HG03060 (cell line): Measurements from ENCODE around the gene PYGL.
"Not testable (repeated sequence)": the region's sequence is repeated elsewhere in the genome, so short reads cannot be mapped to it uniquely, and the experiment has no call there.

Source experiments
- ATAC-seq: cut with Tn5 transposase; IDR thresholded peaks from one replicate; pipeline ENCODE4 v1.9.1; 2021; ENCODE audit warnings: low read depth, moderate number of reproducible peaks; ENCODE audit not compliant: unreplicated experiment

PYGL gene

GRCh38 chr14:50955373-50956043, 11.2 kb upstream of the PYGL start:
- no peak for ATAC-seq

GRCh38 chr14:50954811-50955372, 10.6 kb upstream of the PYGL start:
- ATAC-seq, result no peak

GRCh38 chr14:50953502-50953901, 9.2 kb upstream of the PYGL start:
- ATAC-seq, result no peak

DNA sequence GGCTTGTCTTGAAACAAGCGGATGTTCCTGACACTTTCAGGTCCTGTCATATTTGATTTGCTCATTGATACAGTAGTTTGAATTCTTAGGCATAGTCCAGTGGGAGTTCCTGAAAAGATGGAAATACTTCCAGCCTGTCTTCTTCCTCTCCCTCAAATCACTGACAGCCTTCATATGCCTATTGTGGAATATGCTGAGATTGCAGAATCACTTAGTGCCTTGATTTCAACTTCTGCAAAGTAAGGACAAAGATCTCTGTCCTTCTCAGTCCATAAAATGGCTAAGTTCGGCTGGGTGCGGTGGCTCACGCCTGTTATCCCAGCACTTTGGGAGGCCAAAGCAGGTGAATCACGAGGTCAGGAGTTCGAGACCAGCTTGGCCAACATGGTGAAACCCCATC, 6.7 kb upstream of the PYGL start:
- no peak for ATAC-seq

DNA sequence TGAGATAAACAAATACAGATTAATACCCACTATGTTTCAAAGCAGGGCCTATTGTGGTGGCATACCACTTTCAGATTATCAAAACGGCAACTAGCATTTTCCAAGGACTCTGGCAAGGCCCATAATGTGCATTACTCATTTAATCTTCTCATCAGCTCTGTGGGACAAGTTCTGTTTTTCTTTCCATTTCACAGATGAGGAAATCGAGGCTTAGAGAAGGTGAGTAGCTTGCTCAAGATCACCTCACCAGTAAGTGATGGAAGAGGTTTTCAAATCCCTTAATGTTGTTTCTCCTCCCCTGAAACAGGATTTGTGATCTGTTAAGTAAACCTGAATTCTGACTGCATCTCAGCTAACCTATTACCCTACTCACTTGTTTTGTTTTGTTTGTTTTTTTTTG, 3.9 kb upstream of the PYGL start:
- no peak for ATAC-seq

GRCh38 chr14:50947446-50947845, 3.2 kb upstream of the PYGL start:
- ATAC-seq, result no peak

DNA sequence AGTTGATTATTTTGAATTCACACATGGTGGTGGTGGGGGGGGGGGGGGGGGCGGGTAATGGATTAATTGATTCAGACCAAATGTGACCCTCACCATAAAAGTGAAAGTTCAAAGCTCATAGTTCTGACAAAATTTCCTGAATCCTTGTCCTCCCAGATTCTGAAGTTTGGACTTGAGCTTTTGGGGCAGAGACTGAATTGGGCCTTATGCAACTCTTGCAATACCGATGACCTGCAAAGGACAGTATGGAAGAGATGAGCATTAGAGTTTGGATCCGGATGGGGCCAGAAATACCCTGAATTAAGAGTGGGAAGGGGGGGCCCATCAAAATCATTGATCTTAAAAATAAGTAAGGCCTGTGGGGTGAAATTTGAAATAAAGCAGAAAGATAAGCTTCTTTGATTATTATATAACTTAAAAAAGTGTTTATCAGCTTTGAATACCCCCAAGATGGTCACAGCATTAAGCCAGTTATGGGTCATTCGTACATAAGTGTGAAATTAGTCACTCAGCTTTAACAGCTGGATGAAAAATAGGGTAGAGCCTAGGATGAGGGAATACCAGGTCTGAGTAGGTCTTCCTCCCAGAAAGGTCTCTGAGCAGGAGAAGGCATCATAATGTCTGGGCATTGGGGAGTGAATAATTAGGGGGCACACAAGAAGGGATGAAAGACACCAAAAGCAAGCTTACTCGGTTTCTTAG, 2.1 kb upstream of the PYGL start:
- no peak for ATAC-seq

DNA sequence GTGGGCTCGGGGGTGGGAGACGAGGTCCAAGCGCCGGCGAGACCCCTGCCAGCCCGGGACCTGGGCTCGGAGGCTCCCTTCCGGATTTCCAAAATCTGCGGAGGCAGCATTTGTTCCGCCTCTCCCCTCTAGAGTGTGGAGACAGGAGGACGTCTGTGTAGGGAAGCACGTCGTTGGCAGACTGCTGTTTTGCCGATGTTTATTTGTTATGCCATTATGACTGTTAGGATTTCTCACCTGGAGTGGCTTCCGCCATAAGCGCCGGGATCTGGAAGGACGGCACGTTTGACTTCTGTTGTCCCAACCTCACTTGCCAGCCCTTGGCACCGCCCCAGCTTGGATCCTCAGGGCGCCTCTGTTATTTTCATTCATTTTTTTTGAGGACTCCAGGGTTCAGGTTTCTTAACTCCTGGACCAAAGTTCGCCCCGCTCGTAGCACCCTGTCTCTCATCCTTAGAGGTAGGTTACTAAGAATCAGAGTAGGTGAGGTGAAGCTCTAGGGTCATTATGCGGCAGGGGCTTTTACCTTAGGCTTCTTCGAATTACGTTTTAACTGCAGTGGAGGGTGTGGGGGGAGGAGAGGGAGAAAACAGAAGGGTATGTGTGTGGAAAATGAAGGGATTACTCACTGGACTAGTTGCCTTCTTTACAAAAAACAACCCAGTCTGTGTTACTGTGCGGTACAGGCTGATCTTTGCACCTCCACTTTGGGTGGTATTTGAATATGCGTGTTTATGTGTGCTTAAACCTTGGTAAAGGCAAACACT, 547 bp upstream of the PYGL start:
- ATAC-seq, result no peak

GRCh38 chr14:50943261-50943942, 881 bp downstream of the PYGL start:
- no peak for ATAC-seq

GRCh38 chr14:50941638-50942037, 2.6 kb downstream of the PYGL start:
- not testable (repeated sequence) for ATAC-seq

- ATAC-seq, result no peak
Measured at GRCh38 chr14:50941151-50941550, 3.1 kb downstream of the PYGL start.

DNA sequence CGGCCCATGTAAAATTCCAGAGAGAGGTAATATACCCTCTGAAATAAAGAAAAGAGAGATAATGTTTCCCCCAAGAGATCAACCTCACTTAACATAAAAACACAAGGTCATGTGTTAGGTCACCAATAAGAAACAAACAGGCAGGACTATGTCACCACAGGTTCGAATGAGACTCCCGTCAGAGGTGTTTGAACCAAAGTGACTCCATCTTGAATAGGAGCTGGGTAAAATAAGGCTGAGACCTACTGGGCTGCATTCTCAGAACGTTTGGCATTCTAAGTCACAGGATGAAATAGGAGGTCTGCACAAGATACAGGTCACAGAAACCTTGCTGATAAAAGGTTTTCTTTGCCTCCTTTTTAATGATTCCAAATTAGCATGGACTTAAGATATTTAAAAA, 6.5 kb downstream of the PYGL start:
- no peak for ATAC-seq

DNA sequence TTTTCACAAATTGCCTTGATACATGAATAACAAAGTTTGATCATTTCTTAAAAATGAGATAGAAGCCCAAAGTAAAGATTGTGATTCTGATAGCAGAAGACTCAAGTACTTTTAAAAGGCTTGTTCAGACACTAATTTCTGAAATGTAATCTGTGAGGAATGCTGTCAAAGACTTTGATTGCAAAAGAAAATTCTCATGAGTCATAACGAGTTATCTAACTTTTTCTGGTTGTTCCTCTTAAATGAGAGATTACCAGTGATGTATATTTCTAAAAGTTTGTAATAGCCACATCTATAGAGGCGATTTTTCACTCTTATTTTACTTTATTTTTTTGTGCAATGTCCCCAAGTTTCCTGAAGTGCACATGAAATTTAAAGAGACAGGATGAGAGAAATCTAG, 7.0 kb downstream of the PYGL start:
- no peak for ATAC-seq

- ATAC-seq, result no peak
Measured at GRCh38 chr14:50936882-50937281, 7.4 kb downstream of the PYGL start.

GRCh38 chr14:50936016-50936340, 8.3 kb downstream of the PYGL start:
- no peak for ATAC-seq

DNA sequence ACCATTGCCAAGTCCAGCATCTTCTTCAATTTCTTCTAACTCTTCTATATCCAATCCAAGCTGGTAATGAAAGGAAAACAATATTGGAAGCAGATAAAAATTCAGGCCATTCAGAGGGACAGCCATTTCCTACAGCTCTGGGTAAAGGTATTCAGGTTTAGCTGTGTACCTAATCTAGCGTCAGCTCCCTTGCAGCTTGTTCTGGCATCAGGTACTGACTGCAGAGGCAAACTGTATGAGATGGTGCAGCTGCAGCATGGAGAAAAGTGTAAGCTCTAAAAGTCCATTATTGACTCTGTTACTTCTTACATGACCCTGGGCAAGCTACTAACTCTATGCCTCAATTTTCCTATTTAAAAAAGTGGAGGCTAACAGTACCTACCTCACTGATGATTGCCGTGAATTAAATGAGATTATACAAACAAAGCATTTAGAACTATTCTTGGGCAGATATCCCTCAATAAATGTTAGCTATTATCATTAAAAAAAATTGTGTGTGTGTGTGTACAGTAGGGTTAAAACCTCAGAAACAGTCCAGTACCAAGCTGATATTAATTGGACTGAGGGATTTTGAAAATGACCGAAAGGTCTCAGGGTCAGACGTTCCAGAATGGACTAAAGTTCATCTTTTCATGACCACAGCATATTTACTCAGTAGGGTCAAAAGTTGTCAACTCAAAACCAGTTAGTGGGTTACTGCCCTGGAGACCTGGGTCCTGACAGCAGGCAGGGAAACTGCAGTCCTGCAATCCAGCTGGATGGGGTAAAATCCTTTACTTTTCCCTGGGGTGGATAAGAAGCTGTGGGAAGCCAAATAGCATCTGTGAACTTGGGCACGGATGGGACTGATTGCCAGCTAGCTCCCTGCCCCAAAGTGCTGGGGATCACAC, 8.9 kb downstream of the PYGL start:
- no peak for ATAC-seq

DNA sequence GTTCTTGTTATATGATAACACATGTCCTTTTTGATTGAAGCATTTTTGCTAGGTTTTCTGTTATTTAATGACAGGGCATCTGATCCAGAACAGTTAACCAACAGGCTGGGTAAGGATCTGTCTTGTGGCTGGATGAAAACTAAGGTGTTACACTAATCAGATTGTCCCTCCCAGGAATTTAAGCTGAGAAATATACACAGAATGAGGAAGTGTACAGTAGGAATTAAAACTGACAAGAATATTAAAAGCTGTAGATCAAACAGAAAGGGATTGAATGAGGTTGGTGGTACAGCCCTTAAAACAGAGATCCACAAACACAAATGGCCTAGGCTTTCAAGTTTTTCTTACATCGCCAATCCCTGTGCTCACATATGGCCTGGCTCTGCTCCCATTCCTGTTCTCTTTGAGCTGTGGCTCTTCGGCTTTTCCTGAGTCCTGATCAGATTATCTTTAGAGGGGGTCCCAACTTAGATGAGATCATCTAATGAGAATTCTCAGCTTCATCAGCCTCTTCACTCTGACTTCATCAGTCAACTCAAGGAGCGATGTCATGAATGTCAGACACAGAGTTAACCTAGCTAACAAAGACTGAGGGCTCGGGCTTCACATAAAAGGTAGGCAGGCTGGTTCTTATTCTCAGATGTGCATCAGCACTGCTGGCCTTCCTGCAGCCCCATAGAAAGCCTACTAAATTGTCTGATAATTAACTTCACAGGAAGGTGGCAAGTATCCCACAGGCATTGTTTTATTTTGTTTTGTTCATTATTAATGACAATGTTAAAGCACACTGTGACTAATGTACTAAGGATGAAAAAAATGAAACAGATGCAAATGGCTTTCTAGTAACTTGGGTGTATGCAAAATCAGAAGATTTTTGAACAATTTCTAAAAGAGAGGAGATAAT, 11.4 kb downstream of the PYGL start:
- ATAC-seq, result no peak

DNA sequence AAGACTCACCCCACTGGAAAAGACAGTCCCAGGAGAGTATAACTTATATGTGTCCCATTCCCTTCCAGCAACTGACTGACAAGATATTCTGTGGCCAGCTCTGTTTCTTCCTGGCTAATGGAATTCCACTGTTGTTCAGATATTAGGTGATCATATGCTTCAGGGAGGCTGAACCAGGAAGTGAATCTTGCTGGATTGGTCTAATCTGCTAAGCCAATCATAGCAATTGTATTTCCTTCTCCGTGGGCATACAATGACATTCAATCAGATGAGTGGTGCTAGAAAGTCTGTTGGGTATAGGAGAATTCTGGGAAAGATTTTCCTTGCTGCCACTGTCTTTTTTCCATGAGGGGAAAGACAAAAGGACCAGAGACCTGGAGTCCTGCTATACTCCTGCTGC, 12.1 kb downstream of the PYGL start:
- no peak for ATAC-seq

DNA sequence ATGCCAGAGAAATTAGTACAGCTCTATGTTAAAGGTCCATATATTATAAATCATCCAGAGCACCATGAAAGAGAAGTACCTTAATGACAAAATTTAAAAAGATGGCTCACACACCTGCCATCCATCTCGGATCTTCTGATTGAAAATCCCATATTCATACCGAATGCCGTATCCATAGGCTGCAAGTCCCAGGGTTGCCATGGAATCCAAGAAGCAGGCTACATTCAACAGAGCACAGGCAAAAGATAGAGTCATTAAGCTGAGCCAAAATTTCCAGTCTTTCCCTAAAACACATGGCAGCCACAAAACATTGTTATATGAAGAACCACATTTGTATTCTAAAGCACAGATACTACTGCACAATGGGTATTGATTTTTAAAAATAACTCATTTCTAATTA, 12.7 kb downstream of the PYGL start:
- no peak for ATAC-seq
